ENCODE results near the gene RHBDD1.

The RHBDD1 gene

GRCh38 chr2:226959418-226959817 lies 123.6 kb downstream of the RHBDD1 start:
- no peak for TF ChIP-seq CTCF (IDR thresholded peaks at IDR 0.05; ENCODE audit: low read depth, low read length, poor library complexity, severe bottlenecking)

GRCh38 chr2:226962176-226962773 lies 126.4 kb downstream of the RHBDD1 start:
- no peaks in the 10 kb centered on the region for H3K27me3 ChIP-seq (ENCODE audit: control insufficient read depth, low read length)
- peaks cover 4% of the 10 kb centered on the region; the same call in 1 of the 2 replicates for H3K4me1 ChIP-seq (ENCODE audit: control insufficient read depth, low read length)

More at GRCh38 chr2:226959418-226959817, 123.6 kb downstream of the RHBDD1 start:
- Histone ChIP-seq H3K4me1 (ENCODE audit: control insufficient read depth, low read length) (peaks cover 4% of the 10 kb centered on the region; the same call in 1 of the 2 replicates), H3K79me2 (ENCODE audit: control insufficient read depth, low read length) (no peaks in the 10 kb centered on the region), H3K4me2 (ENCODE audit: low read length) (no peak overlapping the region), H3K27me3 (ENCODE audit: control insufficient read depth, low read length) (no peaks in the 10 kb centered on the region), H4K20me1 (ENCODE audit: control insufficient read depth, insufficient read depth, low read depth, low read length) (no peaks in the 10 kb centered on the region), H3K36me3 (ENCODE audit: control insufficient read depth, low read length) (no peaks in the 10 kb centered on the region), H3K27ac (ENCODE audit: low read depth, low read length) (no peak overlapping the region), H3K4me3 (ENCODE audit: low read length) (no peak overlapping the region), H3F3A (ENCODE audit: control insufficient read depth, insufficient read depth) (no peaks in the 10 kb centered on the region), H3K9me2 (replicated peaks; ENCODE audit: control insufficient read depth, low read length) (no peaks in the 10 kb centered on the region), H3K9me3 (ENCODE audit: control insufficient read depth, insufficient read depth, low read length) (no peaks in the 10 kb centered on the region)

GRCh38 chr2:226963528-226963927 lies 127.7 kb downstream of the RHBDD1 start:
- H3K4me1 ChIP-seq (ENCODE audit: control insufficient read depth, low read length): peaks cover 4% of the 10 kb centered on the region; the same call in 1 of the 2 replicates
- no peaks in the 10 kb centered on the region for H3K79me2 ChIP-seq (ENCODE audit: control insufficient read depth, low read length)
- no peak overlapping the region for H3K4me3 ChIP-seq (ENCODE audit: low read length)
- H3K27ac ChIP-seq (ENCODE audit: low read depth, low read length): no peak overlapping the region
- H3F3A ChIP-seq (ENCODE audit: control insufficient read depth, insufficient read depth): no peaks in the 10 kb centered on the region
- no peaks in the 10 kb centered on the region for H3K36me3 ChIP-seq (ENCODE audit: control insufficient read depth, low read length)
- H4K20me1 ChIP-seq (ENCODE audit: control insufficient read depth, insufficient read depth, low read depth, low read length): no peaks in the 10 kb centered on the region
- no peaks in the 10 kb centered on the region for H3K9me2 ChIP-seq (replicated peaks; ENCODE audit: control insufficient read depth, low read length)
- no peak overlapping the region for H3K4me2 ChIP-seq (ENCODE audit: low read length)
- H3K9me3 ChIP-seq (ENCODE audit: control insufficient read depth, insufficient read depth, low read length): no peaks in the 10 kb centered on the region
- no peak for TF ChIP-seq EZH2phosphoT487 (IDR thresholded peaks at IDR 0.05; ENCODE audit: borderline replicate concordance, low read length)
- no peak for TF ChIP-seq CTCF (IDR thresholded peaks at IDR 0.05; ENCODE audit: low read depth, low read length, poor library complexity, severe bottlenecking)
- no peaks in the 10 kb centered on the region for H3K27me3 ChIP-seq (ENCODE audit: control insufficient read depth, low read length)

More at GRCh38 chr2:226962176-226962773, 126.4 kb downstream of the RHBDD1 start:
- no peaks in the 10 kb centered on the region for H3F3A ChIP-seq (ENCODE audit: control insufficient read depth, insufficient read depth)
- H4K20me1 ChIP-seq (ENCODE audit: control insufficient read depth, insufficient read depth, low read depth, low read length): no peaks in the 10 kb centered on the region
- no peak overlapping the region for H3K4me2 ChIP-seq (ENCODE audit: low read length)
- H3K4me3 ChIP-seq (ENCODE audit: low read length): no peak overlapping the region
- TF ChIP-seq EZH2phosphoT487 (IDR thresholded peaks at IDR 0.05; ENCODE audit: borderline replicate concordance, low read length) (no peak), CTCF (IDR thresholded peaks at IDR 0.05; ENCODE audit: low read depth, low read length, poor library complexity, severe bottlenecking) (no peak)
- no peaks in the 10 kb centered on the region for H3K9me2 ChIP-seq (replicated peaks; ENCODE audit: control insufficient read depth, low read length)
- no peaks in the 10 kb centered on the region for H3K9me3 ChIP-seq (ENCODE audit: control insufficient read depth, insufficient read depth, low read length)
- no peaks in the 10 kb centered on the region for H3K36me3 ChIP-seq (ENCODE audit: control insufficient read depth, low read length)
- no peaks in the 10 kb centered on the region for H3K79me2 ChIP-seq (ENCODE audit: control insufficient read depth, low read length)
- no peak overlapping the region for H3K27ac ChIP-seq (ENCODE audit: low read depth, low read length)
